Parathyroid adenoma (tissue), 2 donors: ENCODE results near the gene LILRB3.

ENCODE experiments used
- H2AFZ ChIP-seq: fragments of 300-600 bp; sonication (generic); one replicate; pipeline ENCODE4 v1.7.0; 2017; ENCODE audit warnings: antibody characterized with exemption, mild to moderate bottlenecking
- H3K27ac ChIP-seq: fragments of 300-600 bp; sonication (generic); one replicate; pipeline ENCODE4 v1.7.0; 2017
- H3K27me3 ChIP-seq: fragments of 300-600 bp; sonication (generic); one replicate; pipeline ENCODE4 v1.7.0; 2017; ENCODE audit warnings: low read length; ENCODE audit not compliant: control insufficient read depth, insufficient read depth
- H3K36me3 ChIP-seq: fragments of 300-600 bp; sonication (generic); one replicate; pipeline ENCODE4 v1.7.0; 2017; ENCODE audit warnings: low read length; ENCODE audit not compliant: control insufficient read depth, insufficient read depth
- H3K4me1 ChIP-seq: fragments of 300-600 bp; sonication (generic); one replicate; pipeline ENCODE4 v1.7.0; 2017; ENCODE audit warnings: control low read depth
- H3K4me2 ChIP-seq: fragments of 300-600 bp; sonication (generic); one replicate; pipeline ENCODE4 v1.7.0; 2017; ENCODE audit warnings: low read length
- H3K4me3 ChIP-seq: fragments of 300-600 bp; sonication (generic); one replicate; pipeline ENCODE4 v1.7.0; 2017; ENCODE audit warnings: low read depth, low read length
- H3K79me2 ChIP-seq: fragments of 300-600 bp; sonication (generic); one replicate; pipeline ENCODE4 v1.7.0; 2017; ENCODE audit warnings: control low read depth
- H3K9ac ChIP-seq: fragments of 300-600 bp; sonication (generic); one replicate; pipeline ENCODE4 v1.7.0; 2017; ENCODE audit warnings: mild to moderate bottlenecking
- H3K9me3 ChIP-seq: fragments of 300-600 bp; sonication (generic); one replicate; pipeline ENCODE4 v1.7.0; 2017; ENCODE audit warnings: low read length; ENCODE audit not compliant: control insufficient read depth
- TF ChIP-seq, protein P1 (sequence below): fragments of 300-600 bp; sonication (generic); IDR thresholded peaks from one replicate; pipeline ENCODE4 v1.7.0; 2017; ENCODE audit warnings: antibody characterized with exemption, mild to moderate bottlenecking
- donor health status: primary hyperparathyroidism.

LILRB3 gene

GRCh38 chr19:54203151-54203611 is 19.6 kb downstream of the LILRB3 start:
- Histone ChIP-seq H3K4me1 (peaks cover 13% of the 10 kb centered on the region), H3K4me3 (no peak overlapping the region), H3K27ac (no peak overlapping the region), H3K27me3 (no peaks in the 10 kb centered on the region), H2AFZ (no peak overlapping the region), H3K79me2 (peaks cover 48% of the 10 kb centered on the region), H3K36me3 (no peaks in the 10 kb centered on the region), H3K9ac (no peak overlapping the region), H3K4me2 (no peak overlapping the region), H3K9me3 (no peaks in the 10 kb centered on the region)
- TF ChIP-seq, protein P1, sequence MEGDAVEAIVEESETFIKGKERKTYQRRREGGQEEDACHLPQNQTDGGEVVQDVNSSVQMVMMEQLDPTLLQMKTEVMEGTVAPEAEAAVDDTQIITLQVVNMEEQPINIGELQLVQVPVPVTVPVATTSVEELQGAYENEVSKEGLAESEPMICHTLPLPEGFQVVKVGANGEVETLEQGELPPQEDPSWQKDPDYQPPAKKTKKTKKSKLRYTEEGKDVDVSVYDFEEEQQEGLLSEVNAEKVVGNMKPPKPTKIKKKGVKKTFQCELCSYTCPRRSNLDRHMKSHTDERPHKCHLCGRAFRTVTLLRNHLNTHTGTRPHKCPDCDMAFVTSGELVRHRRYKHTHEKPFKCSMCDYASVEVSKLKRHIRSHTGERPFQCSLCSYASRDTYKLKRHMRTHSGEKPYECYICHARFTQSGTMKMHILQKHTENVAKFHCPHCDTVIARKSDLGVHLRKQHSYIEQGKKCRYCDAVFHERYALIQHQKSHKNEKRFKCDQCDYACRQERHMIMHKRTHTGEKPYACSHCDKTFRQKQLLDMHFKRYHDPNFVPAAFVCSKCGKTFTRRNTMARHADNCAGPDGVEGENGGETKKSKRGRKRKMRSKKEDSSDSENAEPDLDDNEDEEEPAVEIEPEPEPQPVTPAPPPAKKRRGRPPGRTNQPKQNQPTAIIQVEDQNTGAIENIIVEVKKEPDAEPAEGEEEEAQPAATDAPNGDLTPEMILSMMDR, result no peak

GRCh38 chr19:54201980-54202379 is 20.8 kb downstream of the LILRB3 start:
- peaks cover 13% of the 10 kb centered on the region for H3K4me1 ChIP-seq
- H3K79me2 ChIP-seq, result peaks cover 45% of the 10 kb centered on the region
- no peak overlapping the region for H3K9ac ChIP-seq
- no peak overlapping the region for H3K27ac ChIP-seq
- H3K4me2 ChIP-seq, result peak overlapping the region; percentile 77
- no peaks in the 10 kb centered on the region for H3K27me3 ChIP-seq
- no peaks in the 10 kb centered on the region for H3K9me3 ChIP-seq
- TF ChIP-seq, protein P1, result no peak
- no peak overlapping the region for H2AFZ ChIP-seq
- peak overlapping the region; percentile 74 for H3K4me3 ChIP-seq
- H3K36me3 ChIP-seq, result no peaks in the 10 kb centered on the region

DNA sequence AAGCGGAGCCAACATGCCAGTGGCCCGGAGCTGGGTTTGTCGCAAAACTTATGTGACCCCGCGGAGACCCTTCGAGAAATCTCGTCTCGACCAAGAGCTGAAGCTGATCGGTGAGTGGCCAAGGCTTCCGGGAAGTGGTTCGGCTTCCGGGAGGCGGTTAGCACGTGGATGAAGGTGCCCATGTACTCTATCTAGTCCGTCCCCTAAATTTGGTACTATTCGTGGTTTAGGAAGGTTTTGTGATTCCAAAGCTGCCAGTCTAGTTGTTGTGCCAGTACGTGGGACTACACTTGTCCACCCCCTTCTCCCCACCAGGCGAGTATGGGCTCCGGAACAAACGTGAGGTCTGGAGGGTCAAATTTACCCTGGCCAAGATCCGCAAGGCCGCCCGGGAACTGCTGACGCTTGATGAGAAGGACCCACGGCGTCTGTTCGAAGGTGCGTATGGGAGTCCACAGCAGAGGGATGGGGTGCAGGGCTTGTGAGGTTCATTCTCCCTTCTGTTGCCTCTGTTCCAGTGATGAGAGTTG is 21.6 kb downstream of the LILRB3 start:
- peak overlapping the region; percentile 77 for H3K4me2 ChIP-seq
- H3K9me3 ChIP-seq, result no peaks in the 10 kb centered on the region
- peak overlapping the region; percentile 21 for H3K9ac ChIP-seq
- peaks cover 13% of the 10 kb centered on the region for H3K4me1 ChIP-seq
- H3K27ac ChIP-seq, result peak overlapping the region; percentile 95
- TF ChIP-seq, protein P1, result no peak
- peak overlapping the region; percentile 74 for H3K4me3 ChIP-seq
- peak overlapping the region; percentile 93 for H2AFZ ChIP-seq
- H3K36me3 ChIP-seq, result no peaks in the 10 kb centered on the region
- no peaks in the 10 kb centered on the region for H3K27me3 ChIP-seq
- H3K79me2 ChIP-seq, result peaks cover 42% of the 10 kb centered on the region

DNA sequence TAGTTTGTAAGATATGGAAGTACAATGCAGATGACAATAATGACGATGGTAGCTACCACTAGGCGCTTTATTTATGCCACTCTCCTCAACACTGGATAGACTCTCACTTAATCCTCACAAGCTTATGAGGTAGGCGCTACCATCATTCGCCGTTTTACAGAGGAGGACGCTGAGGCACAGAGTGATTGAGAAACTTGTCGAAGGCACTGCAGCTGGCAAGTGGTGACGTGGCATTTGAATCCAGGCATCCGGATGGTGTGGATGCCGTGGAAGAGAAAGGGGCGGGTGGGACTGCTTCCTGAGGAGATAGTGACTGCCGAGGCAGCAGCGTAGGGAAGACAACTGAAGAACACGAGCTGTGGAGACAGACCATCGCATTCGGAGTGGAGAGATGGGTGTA is 23.4 kb downstream of the LILRB3 start:
- no peaks in the 10 kb centered on the region for H3K36me3 ChIP-seq
- no peaks in the 10 kb centered on the region for H3K9me3 ChIP-seq
- H2AFZ ChIP-seq, result no peak overlapping the region
- H3K9ac ChIP-seq, result no peak overlapping the region
- no peak overlapping the region for H3K4me2 ChIP-seq
- no peaks in the 10 kb centered on the region for H3K27me3 ChIP-seq
- no peak overlapping the region for H3K4me3 ChIP-seq
- TF ChIP-seq, protein P1, result no peak
- peaks cover 6% of the 10 kb centered on the region for H3K4me1 ChIP-seq
- H3K79me2 ChIP-seq, result peaks cover 32% of the 10 kb centered on the region
- H3K27ac ChIP-seq, result no peak overlapping the region

GRCh38 chr19:54197121-54197520 is 25.7 kb downstream of the LILRB3 start:
- no peaks in the 10 kb centered on the region for H3K9me3 ChIP-seq
- no peaks in the 10 kb centered on the region for H3K27me3 ChIP-seq
- H2AFZ ChIP-seq, result no peak overlapping the region
- peaks cover 14% of the 10 kb centered on the region for H3K79me2 ChIP-seq
- TF ChIP-seq, protein P1, result no peak
- no peak overlapping the region for H3K27ac ChIP-seq
- no peak overlapping the region for H3K4me3 ChIP-seq
- peaks cover 5% of the 10 kb centered on the region for H3K4me1 ChIP-seq
- no peak overlapping the region for H3K4me2 ChIP-seq
- H3K36me3 ChIP-seq, result no peaks in the 10 kb centered on the region
- no peak overlapping the region for H3K9ac ChIP-seq
